HepG2 (cell line): Measurements from ENCODE around the gene OPA3. TPM values are rescaled to one million over a fixed set of nuclear protein-coding genes. Genes with fewer than 3 reads are reported as not detected.

Experiments
- CBX1 ChIP-seq: IDR thresholded peaks from one replicate; pipeline ENCODE4 v1.6.1; 2016; ENCODE audit warnings: antibody characterized with exemption, low read depth
- CBX5 ChIP-seq: sonication (generic); formaldehyde crosslinking; IDR thresholded peaks from 2 replicates; pipeline ENCODE4 v1.4.0; 2020; ENCODE audit warnings: missing genetic modification reagents, borderline replicate concordance
- HCFC1 ChIP-seq: fragments of 150-350 bp; IDR thresholded peaks from 2 replicates; pipeline ENCODE4 v1.6.1; 2014; ENCODE audit warnings: low read depth, low read length
- POLR2AphosphoS2 ChIP-seq: IDR thresholded peaks from 2 replicates; pipeline ENCODE4 v1.6.1; 2011; ENCODE audit warnings: low read depth, low read length, improper control_type of control experiment
- PRMT3 ChIP-seq: sonication (generic); formaldehyde crosslinking; IDR thresholded peaks from 2 replicates; pipeline ENCODE4 v1.8.1; 2022; ENCODE audit warnings: low read depth, mild to moderate bottlenecking, moderate library complexity, missing genetic modification reagents, borderline replicate concordance
- SMYD3 ChIP-seq: sonication (generic); formaldehyde crosslinking; IDR thresholded peaks from 2 replicates; pipeline ENCODE4 v1.8.1; 2023; ENCODE audit warnings: mild to moderate bottlenecking, missing genetic modification reagents
- TEAD3 ChIP-seq: optimal IDR thresholded peaks from 2 replicates; pipeline ENCODE3; 2016; ENCODE audit warnings: borderline replicate concordance
- THAP11 ChIP-seq: IDR thresholded peaks from 2 replicates; pipeline ENCODE4 v1.6.1; 2016; ENCODE audit warnings: missing biosample characterization, missing genetic modification reagents
- ZNF124 ChIP-seq: sonication (generic); formaldehyde crosslinking; IDR thresholded peaks from 2 replicates; pipeline ENCODE4 v1.4.0; 2020; ENCODE audit warnings: missing genetic modification reagents
- ZNF3 ChIP-seq: IDR thresholded peaks from 2 replicates; pipeline ENCODE4 v1.7.0; 2017; ENCODE audit warnings: inconsistent platforms
- ZNF326 ChIP-seq: sonication (generic); formaldehyde crosslinking; IDR thresholded peaks from 2 replicates; pipeline ENCODE4 v1.4.0; 2020; ENCODE audit warnings: missing genetic modification reagents, borderline replicate concordance
- ZNF337 ChIP-seq: sonication (generic); formaldehyde crosslinking; IDR thresholded peaks from 2 replicates; pipeline ENCODE4 v1.5.1; 2020; ENCODE audit warnings: missing genetic modification reagents, low read depth, mild to moderate bottlenecking, borderline replicate concordance
- ZNF33B ChIP-seq: sonication (generic); formaldehyde crosslinking; IDR thresholded peaks from 2 replicates; pipeline ENCODE4 v1.5.1; 2020; ENCODE audit warnings: mild to moderate bottlenecking, missing genetic modification reagents
- ZNF430 ChIP-seq: sonication (generic); formaldehyde crosslinking; IDR thresholded peaks from 2 replicates; pipeline ENCODE4 v1.9.0; 2021; ENCODE audit warnings: mild to moderate bottlenecking, missing genetic modification reagents
- ZNF720 ChIP-seq: sonication (generic); formaldehyde crosslinking; IDR thresholded peaks from 2 replicates; pipeline ENCODE4 v1.4.0; 2020; ENCODE audit warnings: missing genetic modification reagents
- ZSCAN20 ChIP-seq: sonication (generic); formaldehyde crosslinking; IDR thresholded peaks from 2 replicates; pipeline ENCODE4 v1.4.0; 2020; ENCODE audit warnings: missing genetic modification reagents, mild to moderate bottlenecking, borderline replicate concordance
- polyA plus RNA-seq, 8 experiments: library from polyadenylated mRNA; depleted of rRNA in 3 of 8; stranded (reverse) in 7 of 8; unstranded in 1 of 8; fragments of >200 nt; fragmentation: Illumina TruSeq in 4 of 8; extraction: Trizol in 4 of 8; gene quantifications; 2 replicates each; pipeline versions ENCODE4 v1.2.1 to v1.2.3, GENCODE V29; 2011 to 2016; ENCODE audit warnings: low read depth in 4 of 8, missing spikeins in 1 of 8, mixed read lengths in 1 of 8; ENCODE audit not compliant: insufficient read depth in 1 of 8
- total RNA-seq, 5 experiments: library from RNA; depleted of rRNA; stranded (reverse); fragments of >200 nt; fragmentation: Illumina TruSeq; extraction: Trizol; gene quantifications; 2 replicates each; pipeline ENCODE4 v1.2.3, GENCODE V29; 2016; ENCODE audit warnings: low read depth in 1 of 5
- TF ChIP-seq, protein P1 (sequence below): sonication (generic); formaldehyde crosslinking; IDR thresholded peaks from 2 replicates; pipeline ENCODE4 v1.8.1; 2023; ENCODE audit warnings: mild to moderate bottlenecking, missing genetic modification reagents, borderline replicate concordance
- TF ChIP-seq, protein P2 (sequence below): sonication (generic); formaldehyde crosslinking; IDR thresholded peaks from 2 replicates; pipeline ENCODE4 v1.4.0; 2020; ENCODE audit warnings: missing genetic modification reagents
- TF ChIP-seq, protein P3 (sequence below): sonication (generic); formaldehyde crosslinking; IDR thresholded peaks from 2 replicates; pipeline ENCODE4 v1.9.0; 2021; ENCODE audit warnings: missing genetic modification reagents, mild to moderate bottlenecking, borderline replicate concordance
- TF ChIP-seq, protein P4 (sequence below): sonication (generic); formaldehyde crosslinking; conservative IDR thresholded peaks from 2 replicates; pipeline ENCODE4 v1.4.0; 2020; ENCODE audit warnings: missing genetic modification reagents
- TF ChIP-seq, protein P5 (sequence below): sonication (generic); formaldehyde crosslinking; IDR thresholded peaks from 2 replicates; pipeline ENCODE4 v1.5.1; 2020; ENCODE audit warnings: missing genetic modification reagents, mild to moderate bottlenecking, borderline replicate concordance
- TF ChIP-seq, protein P6 (sequence below): sonication (generic); formaldehyde crosslinking; conservative IDR thresholded peaks from 2 replicates; pipeline ENCODE4 v1.4.0; 2020; ENCODE audit warnings: missing genetic modification reagents

Gene OPA3
- total and polyA plus RNA-seq, 2 of the 13 experiments (the other 11 are each of a cell fraction or from before 2014, with no cell fraction given): 8.3 to 17.7 TPM

DNA sequence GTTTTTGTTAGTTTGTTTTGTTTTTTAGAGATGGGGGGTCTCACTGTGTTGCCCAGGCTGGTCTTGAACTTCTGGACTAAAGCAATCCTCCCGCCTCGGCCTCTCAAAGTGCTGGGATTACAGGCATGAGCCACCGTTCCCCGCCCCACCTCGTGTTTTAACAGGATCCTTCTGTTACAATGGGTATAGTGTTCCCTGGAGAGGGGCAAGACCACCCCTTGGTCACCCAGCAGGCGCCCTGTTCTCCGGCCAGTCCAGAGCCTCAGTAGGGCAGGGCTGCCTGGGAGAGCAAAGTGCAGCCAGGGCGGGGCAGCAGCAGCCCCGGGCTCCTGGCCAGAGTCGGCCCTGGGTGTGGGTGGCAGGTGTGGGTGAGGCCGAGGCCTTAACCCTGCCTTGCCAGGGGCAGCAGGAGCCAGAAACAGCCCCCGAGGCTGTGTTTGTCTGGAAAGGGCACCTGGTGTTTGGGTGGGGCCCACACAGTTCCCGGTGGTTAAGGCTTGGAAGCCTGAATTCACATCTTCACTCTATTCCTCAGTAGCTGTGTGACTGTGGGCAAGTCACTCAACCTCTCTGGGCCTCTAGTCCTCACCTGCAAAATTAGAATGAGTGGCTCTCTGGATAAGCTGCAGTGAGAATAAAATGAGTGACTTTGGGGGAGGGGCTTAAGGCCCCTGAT is 70.1 kb downstream of the OPA3 start (continued):
- TF ChIP-seq ZNF124 (CRISPR knock-in tag): 0 out of 2 replicates have a peak, but pooled peaks have one; percentile 14
- TF ChIP-seq, protein P1, sequence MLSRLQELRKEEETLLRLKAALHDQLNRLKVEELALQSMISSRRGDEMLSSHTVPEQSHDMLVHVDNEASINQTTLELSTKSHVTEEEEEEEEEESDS (CRISPR knock-in tag): no peak
- TF ChIP-seq ZNF326 (CRISPR knock-in tag): no peak
- no peak for TF ChIP-seq PRMT3 (CRISPR knock-in tag)
- no peak for TF ChIP-seq ZNF33B (CRISPR knock-in tag)
- TF ChIP-seq CBX1: no peak
- TF ChIP-seq ZNF720 (CRISPR knock-in tag): no peak
- no peak for TF ChIP-seq ZNF337 (CRISPR knock-in tag)
- TF ChIP-seq, protein P2, sequence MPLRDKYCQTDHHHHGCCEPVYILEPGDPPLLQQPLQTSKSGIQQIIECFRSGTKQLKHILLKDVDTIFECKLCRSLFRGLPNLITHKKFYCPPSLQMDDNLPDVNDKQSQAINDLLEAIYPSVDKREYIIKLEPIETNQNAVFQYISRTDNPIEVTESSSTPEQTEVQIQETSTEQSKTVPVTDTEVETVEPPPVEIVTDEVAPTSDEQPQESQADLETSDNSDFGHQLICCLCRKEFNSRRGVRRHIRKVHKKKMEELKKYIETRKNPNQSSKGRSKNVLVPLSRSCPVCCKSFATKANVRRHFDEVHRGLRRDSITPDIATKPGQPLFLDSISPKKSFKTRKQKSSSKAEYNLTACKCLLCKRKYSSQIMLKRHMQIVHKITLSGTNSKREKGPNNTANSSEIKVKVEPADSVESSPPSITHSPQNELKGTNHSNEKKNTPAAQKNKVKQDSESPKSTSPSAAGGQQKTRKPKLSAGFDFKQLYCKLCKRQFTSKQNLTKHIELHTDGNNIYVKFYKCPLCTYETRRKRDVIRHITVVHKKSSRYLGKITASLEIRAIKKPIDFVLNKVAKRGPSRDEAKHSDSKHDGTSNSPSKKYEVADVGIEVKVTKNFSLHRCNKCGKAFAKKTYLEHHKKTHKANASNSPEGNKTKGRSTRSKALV (CRISPR knock-in tag): 0 out of 2 replicates have a peak, but pooled peaks have one; percentile 64
- 0 out of 2 replicates have a peak, but pooled peaks have one; percentile 18 for TF ChIP-seq ZNF3 (CRISPR knock-in tag)
- TF ChIP-seq, protein P3, sequence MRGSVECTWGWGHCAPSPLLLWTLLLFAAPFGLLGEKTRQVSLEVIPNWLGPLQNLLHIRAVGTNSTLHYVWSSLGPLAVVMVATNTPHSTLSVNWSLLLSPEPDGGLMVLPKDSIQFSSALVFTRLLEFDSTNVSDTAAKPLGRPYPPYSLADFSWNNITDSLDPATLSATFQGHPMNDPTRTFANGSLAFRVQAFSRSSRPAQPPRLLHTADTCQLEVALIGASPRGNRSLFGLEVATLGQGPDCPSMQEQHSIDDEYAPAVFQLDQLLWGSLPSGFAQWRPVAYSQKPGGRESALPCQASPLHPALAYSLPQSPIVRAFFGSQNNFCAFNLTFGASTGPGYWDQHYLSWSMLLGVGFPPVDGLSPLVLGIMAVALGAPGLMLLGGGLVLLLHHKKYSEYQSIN (CRISPR knock-in tag): no peak
- no peak for TF ChIP-seq HCFC1
- peak; percentile 35; the same call in 1 of the 2 replicates for TF ChIP-seq CBX5 (CRISPR knock-in tag)
- no peak for TF ChIP-seq SMYD3 (CRISPR knock-in tag)
- peak; percentile 60 for TF ChIP-seq THAP11 (CRISPR knock-in tag)
- TF ChIP-seq ZNF430: peak; percentile 76; the same call in 1 of the 2 replicates
- TF ChIP-seq, protein P4, sequence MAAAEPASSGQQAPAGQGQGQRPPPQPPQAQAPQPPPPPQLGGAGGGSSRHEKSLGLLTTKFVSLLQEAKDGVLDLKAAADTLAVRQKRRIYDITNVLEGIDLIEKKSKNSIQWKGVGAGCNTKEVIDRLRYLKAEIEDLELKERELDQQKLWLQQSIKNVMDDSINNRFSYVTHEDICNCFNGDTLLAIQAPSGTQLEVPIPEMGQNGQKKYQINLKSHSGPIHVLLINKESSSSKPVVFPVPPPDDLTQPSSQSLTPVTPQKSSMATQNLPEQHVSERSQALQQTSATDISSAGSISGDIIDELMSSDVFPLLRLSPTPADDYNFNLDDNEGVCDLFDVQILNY: no peak
- no peak for TF ChIP-seq POLR2AphosphoS2
- TF ChIP-seq, protein P5, sequence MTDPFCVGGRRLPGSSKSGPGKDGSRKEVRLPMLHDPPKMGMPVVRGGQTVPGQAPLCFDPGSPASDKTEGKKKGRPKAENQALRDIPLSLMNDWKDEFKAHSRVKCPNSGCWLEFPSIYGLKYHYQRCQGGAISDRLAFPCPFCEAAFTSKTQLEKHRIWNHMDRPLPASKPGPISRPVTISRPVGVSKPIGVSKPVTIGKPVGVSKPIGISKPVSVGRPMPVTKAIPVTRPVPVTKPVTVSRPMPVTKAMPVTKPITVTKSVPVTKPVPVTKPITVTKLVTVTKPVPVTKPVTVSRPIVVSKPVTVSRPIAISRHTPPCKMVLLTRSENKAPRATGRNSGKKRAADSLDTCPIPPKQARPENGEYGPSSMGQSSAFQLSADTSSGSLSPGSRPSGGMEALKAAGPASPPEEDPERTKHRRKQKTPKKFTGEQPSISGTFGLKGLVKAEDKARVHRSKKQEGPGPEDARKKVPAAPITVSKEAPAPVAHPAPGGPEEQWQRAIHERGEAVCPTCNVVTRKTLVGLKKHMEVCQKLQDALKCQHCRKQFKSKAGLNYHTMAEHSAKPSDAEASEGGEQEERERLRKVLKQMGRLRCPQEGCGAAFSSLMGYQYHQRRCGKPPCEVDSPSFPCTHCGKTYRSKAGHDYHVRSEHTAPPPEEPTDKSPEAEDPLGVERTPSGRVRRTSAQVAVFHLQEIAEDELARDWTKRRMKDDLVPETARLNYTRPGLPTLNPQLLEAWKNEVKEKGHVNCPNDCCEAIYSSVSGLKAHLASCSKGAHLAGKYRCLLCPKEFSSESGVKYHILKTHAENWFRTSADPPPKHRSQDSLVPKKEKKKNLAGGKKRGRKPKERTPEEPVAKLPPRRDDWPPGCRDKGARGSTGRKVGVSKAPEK (CRISPR knock-in tag): no peak
- TF ChIP-seq ZSCAN20 (CRISPR knock-in tag): no peak
- TF ChIP-seq, protein P6, sequence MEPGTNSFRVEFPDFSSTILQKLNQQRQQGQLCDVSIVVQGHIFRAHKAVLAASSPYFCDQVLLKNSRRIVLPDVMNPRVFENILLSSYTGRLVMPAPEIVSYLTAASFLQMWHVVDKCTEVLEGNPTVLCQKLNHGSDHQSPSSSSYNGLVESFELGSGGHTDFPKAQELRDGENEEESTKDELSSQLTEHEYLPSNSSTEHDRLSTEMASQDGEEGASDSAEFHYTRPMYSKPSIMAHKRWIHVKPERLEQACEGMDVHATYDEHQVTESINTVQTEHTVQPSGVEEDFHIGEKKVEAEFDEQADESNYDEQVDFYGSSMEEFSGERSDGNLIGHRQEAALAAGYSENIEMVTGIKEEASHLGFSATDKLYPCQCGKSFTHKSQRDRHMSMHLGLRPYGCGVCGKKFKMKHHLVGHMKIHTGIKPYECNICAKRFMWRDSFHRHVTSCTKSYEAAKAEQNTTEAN: peak; percentile 63; the same call in 1 of the 2 replicates
- TF ChIP-seq TEAD3: no peak
